GM18511 (cell line): ENCODE measurements around the gene TMEM131L.
"Not testable (repeated sequence)": the region's sequence is repeated elsewhere in the genome, so short reads cannot be mapped to it uniquely, and the experiment has no call there.

ENCODE experiments used
- ATAC-seq: cut with Tn5 transposase; IDR thresholded peaks from one replicate; pipeline ENCODE4 v1.9.1; 2021; ENCODE audit warnings: mild to moderate bottlenecking, moderate library complexity; ENCODE audit not compliant: unreplicated experiment

TMEM131L gene

GRCh38 chr4:153566631-153567150 lies 100.5 kb downstream of the TMEM131L start:
- ATAC-seq = no peak

GRCh38 chr4:153567660-153568059 lies 101.5 kb downstream of the TMEM131L start:
- not testable (repeated sequence) for ATAC-seq

- ATAC-seq = peak; percentile 56
Measured at GRCh38 chr4:153570228-153570973, 104.2 kb downstream of the TMEM131L start.

GRCh38 chr4:153571006-153571545 lies 104.9 kb downstream of the TMEM131L start:
- no peak for ATAC-seq

GRCh38 chr4:153572609-153573008 lies 106.4 kb downstream of the TMEM131L start:
- ATAC-seq = no peak

GRCh38 chr4:153573221-153573620 lies 107.1 kb downstream of the TMEM131L start:
- ATAC-seq = no peak

GRCh38 chr4:153573881-153574802 lies 108.0 kb downstream of the TMEM131L start:
- peak; percentile 69 for ATAC-seq

- no peak for ATAC-seq
Measured at GRCh38 chr4:153576443-153576774, 110.2 kb downstream of the TMEM131L start.

GRCh38 chr4:153577053-153577452 lies 110.9 kb downstream of the TMEM131L start:
- ATAC-seq = no peak

GRCh38 chr4:153579410-153579809 lies 113.2 kb downstream of the TMEM131L start:
- peak; percentile 46 for ATAC-seq

- ATAC-seq = no peak
Measured at GRCh38 chr4:153579872-153580271, 113.7 kb downstream of the TMEM131L start.

GRCh38 chr4:153582954-153583702 lies 117.0 kb downstream of the TMEM131L start:
- no peak for ATAC-seq

GRCh38 chr4:153585026-153585425 lies 118.9 kb downstream of the TMEM131L start:
- ATAC-seq = no peak

GRCh38 chr4:153589703-153590595 lies 123.8 kb downstream of the TMEM131L start:
- no peak for ATAC-seq

- no peak for ATAC-seq
Measured at GRCh38 chr4:153591441-153591840, 125.3 kb downstream of the TMEM131L start.

- ATAC-seq = no peak
Measured at GRCh38 chr4:153592064-153592463, 125.9 kb downstream of the TMEM131L start.

- ATAC-seq = no peak
Measured at GRCh38 chr4:153593161-153593560, 127.0 kb downstream of the TMEM131L start.

- ATAC-seq = no peak
Measured at GRCh38 chr4:153594210-153594609, 128.1 kb downstream of the TMEM131L start.

- no peak for ATAC-seq
Measured at GRCh38 chr4:153595894-153596601, 129.9 kb downstream of the TMEM131L start.
